H54 (cell line): ENCODE measurements around the gene PPAT.
A peak's percentile ranks its signal among the peaks of the same experiment; 100 is the strongest.
"Not testable (repeated sequence)": the region's sequence is repeated elsewhere in the genome, so short reads cannot be mapped to it uniquely, and the experiment has no call there.

Source experiments
- DNase-seq: peaks from one replicate; pipeline ENCODE4 v3.0.0; 2011; ENCODE audit warnings: low spot score, mixed read lengths; ENCODE audit not compliant: insufficient read length
- FAIRE-seq: peaks from 3 replicates; lab custom pipeline; 2011; peaks lifted over from hg19 to GRCh38; lab: Jason Lieb, UNC
- POLR2A ChIP-seq: IDR thresholded peaks from 2 replicates; pipeline ENCODE4 v1.6.1; 2011; ENCODE audit warnings: low read depth, mild to moderate bottlenecking, low read length

Gene PPAT

DNA sequence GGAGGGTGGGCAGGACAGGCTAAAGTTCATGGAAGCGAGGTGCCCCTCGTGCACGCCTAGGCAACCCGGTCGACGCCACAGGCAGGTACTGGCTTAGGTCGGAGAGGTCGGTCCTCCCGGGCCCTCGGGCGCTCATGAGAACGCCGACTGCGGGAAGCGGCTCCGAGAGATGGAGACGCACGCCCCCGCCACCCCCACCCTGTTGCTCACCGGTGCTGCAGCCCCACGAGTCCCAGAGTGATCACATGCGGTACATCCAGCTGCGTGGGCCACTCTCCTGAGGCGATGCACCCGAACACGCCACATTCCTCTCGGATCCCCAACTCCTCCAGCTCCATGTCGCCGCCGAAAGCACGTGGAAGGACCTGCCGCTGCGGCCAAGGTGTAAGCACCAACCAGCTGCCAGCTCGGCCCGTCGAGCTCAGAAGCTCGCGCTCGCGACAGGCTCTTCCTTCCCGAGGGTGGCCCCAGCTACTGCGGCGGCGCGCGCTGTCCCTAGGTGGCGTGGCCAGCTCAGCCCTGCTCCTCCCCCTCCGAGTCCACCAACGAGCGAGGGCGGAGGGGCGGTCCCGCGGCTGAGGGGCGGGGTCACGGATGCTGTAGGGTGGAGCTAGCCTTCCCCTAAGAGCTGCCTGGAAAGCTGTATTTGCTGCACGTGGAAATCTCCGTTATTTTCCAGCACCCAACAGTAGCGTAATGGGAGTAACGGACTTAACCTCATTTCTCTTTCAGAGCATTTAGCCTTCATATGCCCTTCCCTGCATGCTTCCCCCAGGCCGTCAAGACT, at the start of gene PPAT:
TSS of gene PPAT (minus strand) at position 476 of the 787 bp plus-strand sequence. CDS start at position 338, 138 bp downstream.
- peak; percentile 33 for FAIRE-seq
- TF ChIP-seq POLR2A = peak; percentile 77
- peak; percentile 77 for DNase-seq

DNA sequence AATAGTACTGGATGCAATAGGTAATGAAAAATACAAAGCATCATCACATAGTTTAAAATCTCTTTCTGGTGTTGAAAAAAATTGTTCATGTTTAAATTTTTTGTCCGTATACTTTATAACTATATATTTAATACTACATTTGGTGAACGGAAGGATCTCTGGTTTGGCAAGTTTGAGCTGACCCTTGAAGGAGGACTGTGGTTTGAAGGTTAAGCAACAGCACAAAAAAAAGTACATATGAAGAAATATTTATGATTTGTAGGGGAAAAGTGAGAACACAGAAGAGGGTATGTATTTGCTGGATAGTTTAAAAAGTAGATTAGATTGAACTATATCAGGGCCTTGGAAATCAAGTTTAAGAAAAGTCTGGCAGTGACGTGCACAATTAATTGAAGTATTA, 45.3 kb upstream of the PPAT start:
- FAIRE-seq (no peak), DNase-seq (no peak)
- no peak for TF ChIP-seq POLR2A

DNA sequence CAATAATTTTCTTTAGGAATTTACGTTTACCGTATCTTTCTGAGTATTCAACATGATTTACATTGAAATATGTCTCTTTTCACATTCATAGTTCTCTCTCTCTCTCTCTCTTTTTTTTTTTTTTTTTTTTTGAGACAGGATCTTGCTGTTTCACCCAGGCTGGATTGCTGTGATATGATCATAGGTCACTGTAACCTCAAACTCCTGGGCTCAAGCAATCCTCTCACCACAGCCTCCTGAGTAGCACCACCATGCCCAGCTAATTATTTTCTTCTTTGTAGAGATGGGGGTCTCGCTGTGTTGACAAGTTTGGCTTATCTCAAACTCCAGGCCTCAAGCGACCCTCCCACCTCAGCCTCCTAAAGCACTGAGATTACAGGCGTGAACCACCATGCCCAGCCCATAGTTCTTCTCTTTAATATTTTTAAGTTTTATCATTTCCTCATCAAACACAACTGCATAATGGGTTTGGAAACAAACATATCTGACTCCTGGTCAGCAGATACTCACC, 41.8 kb upstream of the PPAT start:
- FAIRE-seq (no peak), DNase-seq (no peak)
- TF ChIP-seq POLR2A = no peak

DNA sequence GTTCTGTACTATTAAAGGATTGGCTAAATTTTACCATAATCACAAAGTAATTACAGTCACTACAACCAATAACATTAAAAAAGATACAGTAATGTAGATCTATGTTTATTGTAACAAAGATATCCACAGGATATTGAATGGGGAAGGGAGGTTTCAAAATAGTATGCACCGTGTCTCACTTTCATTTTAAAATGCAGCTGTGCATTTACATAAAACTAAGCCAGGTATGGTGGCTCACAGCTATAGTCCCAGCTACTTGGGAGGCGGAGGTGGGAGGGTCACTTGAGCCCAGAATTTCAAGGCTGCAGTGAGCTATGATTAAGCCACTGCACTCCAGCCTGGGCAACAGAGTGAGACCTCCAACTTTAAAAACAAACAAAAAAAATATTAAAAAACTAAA, 40.5 kb upstream of the PPAT start:
- no peak for DNase-seq
- FAIRE-seq = no peak
- TF ChIP-seq POLR2A = no peak

DNA sequence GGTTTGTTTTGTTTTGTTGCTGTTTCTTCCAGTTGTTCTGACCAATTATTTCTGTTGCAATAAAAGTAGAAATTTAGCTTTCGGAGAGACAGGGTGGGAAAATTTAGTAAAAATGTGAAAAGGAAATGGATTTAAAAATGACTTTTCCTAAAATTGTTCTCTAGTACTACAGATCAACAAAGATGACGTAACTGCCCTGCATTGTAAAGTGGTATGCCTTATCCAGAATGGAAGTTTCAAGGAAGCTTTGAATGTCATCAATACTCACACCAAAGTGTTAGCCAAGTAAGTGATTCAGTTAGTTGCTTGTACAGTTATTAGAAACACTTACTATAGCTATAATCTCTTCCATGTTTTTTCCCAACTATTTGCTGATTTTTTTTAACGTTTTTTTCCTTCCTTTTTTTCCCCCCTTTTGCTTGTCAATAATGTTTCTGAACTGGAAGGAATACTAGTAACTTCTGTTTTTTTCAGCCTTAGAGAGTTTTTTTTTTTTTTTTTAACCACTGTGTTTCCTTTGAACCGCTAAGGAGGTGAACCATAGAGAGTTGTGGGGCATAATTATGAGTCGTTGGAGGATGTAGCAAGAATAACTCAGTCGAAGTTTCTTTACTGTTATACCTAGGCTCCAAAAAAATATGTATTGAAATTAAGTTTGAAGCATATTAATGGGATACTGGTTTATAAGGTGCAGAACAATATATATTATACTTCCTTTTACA, 34.2 kb upstream of the PPAT start:
- DNase-seq (no peak), FAIRE-seq (no peak)
- TF ChIP-seq POLR2A = no peak

DNA sequence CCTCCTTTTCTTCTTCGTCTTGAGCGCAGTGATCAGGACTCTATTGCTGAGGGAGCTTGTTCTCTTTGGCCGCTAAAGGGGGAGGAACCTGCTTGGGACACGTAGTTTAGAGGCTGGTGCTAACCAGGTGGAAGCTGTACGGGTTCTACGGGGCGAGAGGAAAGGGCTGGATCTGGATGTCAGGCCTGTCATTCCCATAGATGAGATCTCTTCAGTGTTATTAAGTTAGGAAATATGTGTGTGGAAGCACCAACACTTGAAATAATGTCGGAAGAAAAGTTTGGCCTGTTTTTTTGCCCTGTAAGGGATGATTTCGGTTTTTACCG, 32.6 kb upstream of the PPAT start:
- DNase-seq = no peak
- no peak for FAIRE-seq
- no peak for TF ChIP-seq POLR2A

DNA sequence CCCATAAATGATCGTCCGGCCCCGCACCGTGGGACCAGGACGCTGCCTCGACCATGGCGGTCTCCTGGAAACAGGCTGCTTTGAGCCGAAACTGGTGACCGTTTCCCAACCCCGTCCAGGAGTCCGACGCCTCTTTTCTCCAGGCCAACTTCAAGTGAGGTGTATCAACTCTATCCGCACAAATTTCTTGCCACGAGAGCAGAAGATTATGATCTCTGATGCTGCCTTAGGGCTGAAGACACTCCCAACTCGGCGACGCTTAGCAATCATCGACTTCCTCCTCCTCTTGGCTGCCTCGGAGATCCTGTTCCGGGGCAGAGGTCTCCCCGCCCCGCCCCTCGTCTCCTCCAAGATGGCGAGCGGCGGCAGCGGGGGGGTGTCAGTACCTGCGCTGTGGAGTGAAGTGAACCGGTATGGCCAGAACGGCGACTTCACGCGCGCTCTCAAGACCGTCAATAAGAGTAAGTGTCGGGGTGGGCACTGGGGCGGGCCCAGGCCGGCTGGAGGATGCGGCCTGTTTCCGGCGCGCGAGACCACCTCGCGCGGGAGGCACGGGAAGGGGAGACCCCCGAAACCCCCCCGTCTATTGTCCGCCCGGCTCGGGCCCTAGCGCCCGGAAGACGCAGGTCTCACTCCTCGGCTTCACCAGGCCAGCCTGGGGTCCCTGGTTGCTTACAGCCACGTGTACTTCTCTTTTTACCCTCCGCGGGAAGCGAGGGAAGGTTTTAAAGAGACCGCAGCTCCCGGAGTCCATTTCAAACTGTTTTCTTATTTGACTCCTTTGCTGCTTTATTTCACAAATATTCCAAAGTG, 32.1 kb upstream of the PPAT start, which contains the start of gene SRP72:
TSS of gene SRP72 (plus strand) at position 334 of the 813 bp plus-strand sequence. CDS start at position 353, 19 bp downstream.
- peak; percentile 60 for DNase-seq
- no peak for FAIRE-seq
- peak; percentile 71 for TF ChIP-seq POLR2A

DNA sequence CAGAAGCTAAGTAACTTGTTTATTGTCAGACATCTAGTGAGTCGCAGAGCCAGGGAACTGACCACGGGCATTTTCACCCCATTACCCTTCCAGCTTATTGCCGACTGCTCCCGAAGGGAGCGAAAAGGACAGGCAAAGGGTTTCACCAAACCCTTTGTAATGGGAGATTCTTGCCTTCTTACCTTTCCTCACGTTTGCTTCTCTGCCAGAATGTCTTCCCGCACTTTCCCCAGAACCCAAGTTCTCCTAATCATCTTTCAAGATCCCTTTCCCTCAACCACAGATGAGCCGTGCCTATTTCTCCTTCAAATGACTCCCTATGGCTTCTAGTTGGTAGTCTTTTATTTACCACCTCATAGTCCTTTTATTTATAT, 31.5 kb upstream of the PPAT start:
- no peak for TF ChIP-seq POLR2A
- DNase-seq = no peak
- FAIRE-seq = no peak

DNA sequence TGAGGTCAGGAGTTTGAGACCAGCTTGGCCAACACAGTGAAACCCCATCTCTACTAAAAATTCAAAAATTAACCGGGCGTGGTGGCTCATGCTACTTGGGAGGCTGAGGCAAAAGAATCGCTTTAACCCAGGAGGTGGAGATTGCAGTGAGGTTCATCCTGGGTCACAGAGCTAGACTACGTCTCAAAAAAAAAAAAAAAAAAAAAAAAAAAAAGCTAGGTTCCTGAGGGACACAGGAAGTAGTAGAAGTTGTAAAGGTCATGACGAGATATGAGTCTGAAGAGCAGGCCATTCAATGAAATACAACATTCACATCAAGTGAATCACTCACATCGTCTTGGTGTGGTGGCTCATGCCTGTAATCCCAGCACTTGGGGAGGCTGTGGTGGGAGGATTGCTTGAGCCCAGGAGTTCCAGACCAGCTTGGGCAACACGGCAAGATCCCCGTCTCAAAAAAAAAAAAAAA, 30.9 kb upstream of the PPAT start:
- DNase-seq = peak; percentile 26
- FAIRE-seq = not testable (repeated sequence)
- TF ChIP-seq POLR2A = peak; percentile 58

DNA sequence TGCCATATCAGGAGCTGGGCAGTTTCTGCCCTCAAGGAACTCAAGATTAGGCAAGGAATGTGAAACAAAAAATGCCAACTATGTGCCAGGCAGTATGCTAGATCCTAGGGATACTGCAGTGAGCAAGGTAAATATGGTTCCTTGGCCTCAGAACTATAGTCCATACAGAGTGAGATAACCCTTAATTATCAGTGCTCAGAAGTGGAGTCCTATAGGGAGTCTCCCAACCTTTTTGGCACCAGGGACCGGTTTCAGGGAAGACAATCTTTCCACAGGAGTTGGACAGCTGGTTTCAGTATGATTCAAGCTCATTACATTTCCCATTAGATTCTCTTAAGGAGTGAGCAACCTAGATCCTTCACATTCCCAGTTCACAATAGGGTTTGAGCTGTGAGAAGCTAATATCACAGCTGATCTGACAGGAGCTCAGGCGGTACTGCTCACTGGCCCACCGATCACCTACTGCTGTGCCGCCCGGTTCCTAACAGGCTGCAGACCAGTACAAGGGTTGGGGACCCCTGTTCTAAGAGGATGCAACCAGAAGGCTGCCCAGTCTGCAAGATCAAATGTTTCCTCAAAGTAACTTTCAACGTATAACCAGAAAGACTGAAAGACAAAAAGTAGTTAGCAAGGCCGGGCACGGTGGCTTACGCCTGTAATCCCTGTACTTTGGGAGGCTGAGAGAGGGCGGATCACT, 30.3 kb upstream of the PPAT start:
- FAIRE-seq (no peak), DNase-seq (no peak)

DNA sequence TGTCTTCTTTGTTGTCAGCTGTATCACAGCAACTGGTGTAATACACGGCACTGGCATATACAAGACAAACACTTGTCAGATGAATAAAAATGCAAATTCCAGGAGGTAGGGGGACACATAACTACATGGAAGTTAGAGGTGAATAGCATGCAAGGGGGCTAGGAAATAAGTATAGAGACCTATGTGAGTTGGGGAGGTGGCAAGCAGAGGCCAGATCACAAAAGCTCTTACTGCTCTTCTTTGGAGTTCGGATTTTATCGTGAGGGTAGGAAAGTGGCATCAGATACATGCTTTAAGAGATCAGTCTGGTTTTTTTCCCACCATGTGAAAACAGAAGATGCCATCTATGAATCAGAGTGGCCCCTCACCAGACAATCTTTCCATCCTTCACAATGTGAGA, 29.2 kb upstream of the PPAT start:
- TF ChIP-seq POLR2A = no peak
- DNase-seq = no peak
- no peak for FAIRE-seq

More for the DNA sequence above, 30.3 kb upstream of the PPAT start:
- no peak for TF ChIP-seq POLR2A

DNA sequence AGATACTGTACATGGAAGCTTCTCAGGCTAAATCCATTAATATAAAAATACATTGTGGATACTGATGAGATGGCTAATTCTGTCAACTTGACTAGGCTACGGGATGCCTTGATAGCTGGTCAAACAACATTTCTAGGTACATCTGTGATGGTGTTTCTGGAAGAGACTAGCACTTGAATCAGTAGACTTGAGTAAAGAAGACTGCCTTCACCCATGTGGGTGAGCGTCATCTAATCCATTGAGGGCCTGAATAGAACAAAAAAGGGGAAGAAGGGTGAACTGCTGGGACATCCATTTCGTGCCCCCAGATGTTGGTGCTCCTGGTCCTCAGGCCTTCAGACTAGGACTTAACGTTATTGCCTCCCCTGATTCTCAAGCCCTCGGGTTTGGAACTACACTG, 28.3 kb upstream of the PPAT start:
- no peak for TF ChIP-seq POLR2A
- no peak for DNase-seq
- FAIRE-seq = no peak

DNA sequence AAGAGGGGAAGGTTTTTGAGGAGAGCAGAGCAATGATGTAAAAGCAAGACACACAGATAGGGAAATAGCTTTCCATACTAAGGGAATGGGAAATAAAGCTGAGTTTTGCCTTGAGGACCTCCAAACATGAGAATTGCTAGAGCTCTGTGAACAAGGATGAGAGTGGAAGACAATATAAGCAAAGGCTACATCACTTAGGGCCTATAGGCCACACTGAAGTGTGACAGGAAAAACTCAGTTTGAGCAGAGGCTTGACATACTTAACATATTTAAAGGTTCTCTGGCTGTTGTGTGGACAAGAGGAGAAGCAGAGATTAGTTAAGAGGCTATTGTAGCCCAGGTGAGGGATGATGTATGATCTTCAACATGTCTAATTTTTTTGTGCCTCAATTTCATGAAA, 26.7 kb upstream of the PPAT start:
- FAIRE-seq = no peak
- no peak for TF ChIP-seq POLR2A

More for the DNA sequence above, 26.7 kb upstream of the PPAT start:
- no peak for DNase-seq
